MCF 10A (cell line): ENCODE measurements around the gene ABCB4. TPM values are rescaled to one million over a fixed set of nuclear protein-coding genes. Genes with fewer than 3 reads are reported as not detected.

Source experiments
- BruUV-seq: library from RNA; stranded (reverse); fragments of 400-500 nt; replicated peaks from 2 replicates; lab custom pipeline; 2021; lab: Mats Ljungman, UMichigan
- CTCF ChIA-PET: fragments of 300-600 bp; sonication (Branson Sonifier 250); formaldehyde crosslinking; extraction: SDS; loops from one replicate; lab custom pipeline; 2021; ENCODE audit warnings: antibody characterized with exemption, inconsistent platforms; lab: Yijun Ruan, JAX
- POLR2A ChIA-PET: fragments of 300-600, 350-650 bp; sonication (Branson Sonifier 250); formaldehyde crosslinking; extraction: SDS; loops from one replicate; lab custom pipeline; 2020; ENCODE audit warnings: antibody characterized with exemption, inconsistent platforms; lab: Yijun Ruan, JAX
- DNase-seq: peaks from one replicate; pipeline ENCODE4 v3.0.0-alpha.2; 2018; ENCODE audit not compliant: unreplicated experiment
- H3K27ac Mint-ChIP-seq: one replicate; pipeline ENCODE4 v1.8.0; 2022; ENCODE audit warnings: mild to moderate bottlenecking, low read depth, mixed read lengths; ENCODE audit not compliant: unreplicated experiment
- H3K27me3 Mint-ChIP-seq: one replicate; pipeline ENCODE4 v1.8.0; 2022; ENCODE audit warnings: mixed read lengths; ENCODE audit not compliant: insufficient read depth, unreplicated experiment
- H3K36me3 Mint-ChIP-seq: one replicate; pipeline ENCODE4 v1.8.0; 2022; ENCODE audit warnings: mild to moderate bottlenecking, moderate library complexity, mixed read lengths; ENCODE audit not compliant: insufficient read depth, unreplicated experiment
- H3K4me1 Mint-ChIP-seq: one replicate; pipeline ENCODE4 v1.8.0; 2022; ENCODE audit warnings: mixed read lengths; ENCODE audit not compliant: insufficient read depth, unreplicated experiment
- H3K4me3 Mint-ChIP-seq: one replicate; pipeline ENCODE4 v1.8.0; 2022; ENCODE audit warnings: mild to moderate bottlenecking, moderate library complexity, mixed read lengths; ENCODE audit not compliant: unreplicated experiment
- H3K9me3 Mint-ChIP-seq: one replicate; pipeline ENCODE4 v1.8.0; 2022; ENCODE audit warnings: mixed read lengths; ENCODE audit not compliant: unreplicated experiment
- CTCF ChIP-seq: fragments of 200-600 bp; IDR thresholded peaks from one replicate; pipeline ENCODE4 v1.8.0; 2022; ENCODE audit warnings: antibody characterized with exemption, mild to moderate bottlenecking; ENCODE audit not compliant: unreplicated experiment
- intact Hi-C: fragments of 100-400 bp; cut with micrococcal nuclease; formaldehyde crosslinking; loops from 2 replicates; pipeline ENCODE4 v1.14.1; 2022
- total RNA-seq: library from RNA; stranded (reverse); gene quantifications from 2 replicates; pipeline ENCODE4 v1.2.3, GENCODE V29; 2022

The ABCB4 gene
- total RNA-seq, 1 experiment from 2014 or later, result not detected

GRCh38 chr7:87447116-87447635 lies 28.3 kb downstream of the ABCB4 start:
- POLR2A ChIA-PET, result no interaction called here
- no TSS peak for BruUV-seq
- Mint-ChIP-seq H3K4me1 (no peaks in the 10 kb centered on the region), H3K9me3 (no peaks in the 10 kb centered on the region), H3K27ac (no peak overlapping the region), H3K27me3 (peaks cover 43% of the 10 kb centered on the region), H3K36me3 (no peaks in the 10 kb centered on the region), H3K4me3 (no peak overlapping the region)
- intact Hi-C loops, result no loop called here
- DNase-seq, result no peak
- TF ChIP-seq CTCF, result no peak
- CTCF ChIA-PET, result interaction anchor here (1.4 kb wide), 1 partner anchor 227 kb away, joined by 3 read pairs; the partner anchor contains the start of gene TMEM243

GRCh38 chr7:87445897-87446296 lies 29.6 kb downstream of the ABCB4 start:
- no peaks in the 10 kb centered on the region for H3K4me1 Mint-ChIP-seq
- intact Hi-C loops, result no loop called here

GRCh38 chr7:87435546-87435945 lies 39.9 kb downstream of the ABCB4 start:
- BruUV-seq, result no TSS peak
- TF ChIP-seq CTCF, result no peak
- H3K4me3 Mint-ChIP-seq, result no peak overlapping the region
- no peaks in the 10 kb centered on the region for H3K36me3 Mint-ChIP-seq
- peaks cover 6% of the 10 kb centered on the region for H3K4me1 Mint-ChIP-seq
- no peaks in the 10 kb centered on the region for H3K9me3 Mint-ChIP-seq
- intact Hi-C loops, result no loop called here
- DNase-seq, result no peak
- CTCF ChIA-PET, result interaction anchor here (1.3 kb wide), 1 partner anchor 20 kb away, joined by 8 read pairs; no protein-coding TSS in a partner anchor
- peaks cover 49% of the 10 kb centered on the region for H3K27me3 Mint-ChIP-seq
- H3K27ac Mint-ChIP-seq, result no peak overlapping the region
- POLR2A ChIA-PET, result no interaction called here

More at GRCh38 chr7:87445897-87446296, 29.6 kb downstream of the ABCB4 start:
- no peak overlapping the region for H3K27ac Mint-ChIP-seq
- H3K9me3 Mint-ChIP-seq, result no peaks in the 10 kb centered on the region
- no peak for TF ChIP-seq CTCF
- ChIA-PET CTCF (interaction anchor here (0.6 kb wide), 1 partner anchor 766 kb away, joined by 3 read pairs; no protein-coding TSS in a partner anchor), POLR2A (no interaction called here)
- BruUV-seq, result no TSS peak
- H3K36me3 Mint-ChIP-seq, result no peaks in the 10 kb centered on the region
- no peak for DNase-seq
- H3K27me3 Mint-ChIP-seq, result peaks cover 34% of the 10 kb centered on the region
- no peak overlapping the region for H3K4me3 Mint-ChIP-seq

GRCh38 chr7:87432536-87432935 lies 42.9 kb downstream of the ABCB4 start:
- no peak overlapping the region for H3K4me3 Mint-ChIP-seq
- no peaks in the 10 kb centered on the region for H3K36me3 Mint-ChIP-seq
- ChIA-PET CTCF (interaction anchor here (2.1 kb wide), 1 partner anchor 17 kb away, joined by 6 read pairs; no protein-coding TSS in a partner anchor), POLR2A (no interaction called here)
- no peak overlapping the region for H3K27ac Mint-ChIP-seq
- peaks cover 63% of the 10 kb centered on the region for H3K27me3 Mint-ChIP-seq
- no TSS peak for BruUV-seq
- no peaks in the 10 kb centered on the region for H3K9me3 Mint-ChIP-seq
- intact Hi-C loops, result no loop called here
- DNase-seq, result no peak
- TF ChIP-seq CTCF, result no peak
- peaks cover 6% of the 10 kb centered on the region for H3K4me1 Mint-ChIP-seq
